Keratinocyte (primary cell): ENCODE measurements around the gene ROCK1. TPM values are rescaled to one million over a fixed set of nuclear protein-coding genes. Genes with fewer than 3 reads are reported as not detected.

Experiments used
- DNase-seq: peaks from one replicate; pipeline ENCODE4 v3.0.0-alpha.2; 2011; ENCODE audit warnings: low read depth, missing footprints, low spot score
- FAIRE-seq: peaks from 2 replicates; lab custom pipeline; 2011; peaks lifted over from hg19 to GRCh38; lab: Jason Lieb, UNC
- H2AFZ ChIP-seq: 2 replicates; pipeline ENCODE4 v1.6.0; 2012; ENCODE audit warnings: low read length, control low read depth, inconsistent platforms; ENCODE audit not compliant: control insufficient read depth
- H3K27ac ChIP-seq: 2 replicates; pipeline ENCODE4 v1.5.1; 2011; ENCODE audit warnings: low read length; ENCODE audit not compliant: control insufficient read depth, insufficient read depth
- H3K27me3 ChIP-seq: 3 replicates; pipeline ENCODE4 v1.6.0; 2011; ENCODE audit warnings: low read length; ENCODE audit not compliant: control insufficient read depth, insufficient read depth; ENCODE audit errors: extremely low read depth
- H3K36me3 ChIP-seq, 2 experiments: 2 replicates in 1 of 2; 3 replicates in 1 of 2; pipeline ENCODE4 v1.5.1; 2011; ENCODE audit warnings: low read length in 2 of 2, mild to moderate bottlenecking in 1 of 2; ENCODE audit not compliant: control insufficient read depth in 2 of 2, insufficient read depth in 2 of 2; ENCODE audit errors: extremely low read depth in 1 of 2
- H3K4me1 ChIP-seq: 3 replicates; pipeline ENCODE4 v1.5.1; 2011; ENCODE audit warnings: low read length; ENCODE audit not compliant: control insufficient read depth, insufficient read depth; ENCODE audit errors: extremely low read depth
- H3K4me2 ChIP-seq: 3 replicates; pipeline ENCODE4 v1.6.0; 2011; ENCODE audit warnings: low read depth, low read length; ENCODE audit not compliant: control insufficient read depth, insufficient read depth; ENCODE audit errors: extremely low read depth
- H3K4me3 ChIP-seq, 3 experiments: fragments of 200-600 bp in 1 of 3; sonication (generic) in 1 of 3; 2 replicates in 2 of 3; 3 replicates in 1 of 3; pipeline ENCODE4 v1.5.1; 2011 to 2016; ENCODE audit warnings: low read length in 3 of 3, mild to moderate bottlenecking in 3 of 3, control low read depth in 2 of 3, inconsistent platforms in 1 of 3, low read depth in 1 of 3, mixed read lengths in 1 of 3, mixed run types in 1 of 3, moderate library complexity in 1 of 3; ENCODE audit not compliant: control insufficient read depth in 2 of 3, insufficient read depth in 2 of 3; ENCODE audit errors: extremely low read depth in 1 of 3
- H3K79me2 ChIP-seq: 2 replicates; pipeline ENCODE4 v1.6.0; 2012; ENCODE audit warnings: low read length; ENCODE audit not compliant: control insufficient read depth, insufficient read depth
- H3K9ac ChIP-seq: 3 replicates; pipeline ENCODE4 v1.6.0; 2011; ENCODE audit warnings: low read length; ENCODE audit not compliant: control insufficient read depth, insufficient read depth; ENCODE audit errors: extremely low read depth
- H3K9me1 ChIP-seq: 3 replicates; pipeline ENCODE4 v1.6.0; 2011; ENCODE audit warnings: low read length; ENCODE audit not compliant: control insufficient read depth, insufficient read depth; ENCODE audit errors: extremely low read depth
- H3K9me3 ChIP-seq: 2 replicates; pipeline ENCODE4 v1.5.1; 2012; ENCODE audit warnings: low read depth, low read length; ENCODE audit not compliant: control insufficient read depth
- H4K20me1 ChIP-seq: 3 replicates; pipeline ENCODE4 v1.6.0; 2011; ENCODE audit warnings: low read length; ENCODE audit not compliant: control insufficient read depth, insufficient read depth; ENCODE audit errors: extremely low read depth
- CTCF ChIP-seq, 3 experiments: IDR thresholded peaks in 1 of 3; conservative IDR thresholded peaks in 1 of 3; optimal IDR thresholded peaks in 1 of 3; 2 replicates in 2 of 3; 3 replicates in 1 of 3; pipeline versions ENCODE3 to v1.5.1; 2011; ENCODE audit warnings: low read length in 3 of 3, mild to moderate bottlenecking in 3 of 3, moderate library complexity in 2 of 3, control low read depth in 1 of 3, inconsistent platforms in 1 of 3; ENCODE audit not compliant: insufficient read depth in 2 of 3; ENCODE audit errors: extremely low read depth in 1 of 3
- EZH2 ChIP-seq: IDR thresholded peaks from one replicate; pipeline ENCODE4 v1.6.1; 2012; ENCODE audit warnings: inconsistent platforms, mild to moderate bottlenecking, low read length, moderate library complexity
- dilution Hi-C: fragments of 300-500 bp; cut with MboI; formaldehyde crosslinking; loops from one replicate; pipeline ENCODE4 v1.7.0; 2020; ENCODE audit warnings: low sequenced_read_pairs; ENCODE audit not compliant: extremely low pct_ligation_motif_present
- polyA plus RNA-seq, 5 experiments: library from polyadenylated mRNA; depleted of rRNA in 3 of 5; stranded (reverse) in 3 of 5; stranded (forward) in 1 of 5; unstranded in 1 of 5; fragments of >200 nt; gene quantifications; 1 replicate in 1 of 5; 2 replicates in 3 of 5; 3 replicates in 1 of 5; pipeline versions ENCODE4 v1.2.1 to v1.2.3, GENCODE V29; 2011 to 2012; ENCODE audit warnings: missing spikeins in 2 of 5, low read depth in 1 of 5, low replicate concordance in 1 of 5

Gene ROCK1
- polyA plus RNA-seq, 1 donor (not counting 4 experiments of a cell fraction or from before 2014, with no cell fraction given) = 25.9 TPM

GRCh38 chr18:21105936-21106335, 5.7 kb downstream of the ROCK1 start:
- H3K4me2 ChIP-seq = no peak overlapping the region
- dilution Hi-C loops = no loop called here
- no peak overlapping the region for H3K4me3 ChIP-seq

GRCh38 chr18:21101172-21101571, 10.4 kb downstream of the ROCK1 start:
- peaks cover 14% of the 10 kb centered on the region for H4K20me1 ChIP-seq
- peaks cover 4% of the 10 kb centered on the region for H3K4me1 ChIP-seq
- DNase-seq (no peak), FAIRE-seq (no peak)
- no peaks in the 10 kb centered on the region for H3K27me3 ChIP-seq
- dilution Hi-C loops = no loop called here
- no peaks in the 10 kb centered on the region for H3K36me3 ChIP-seq
- H3K79me2 ChIP-seq = peaks cover 98% of the 10 kb centered on the region
- H3K9ac ChIP-seq = no peak overlapping the region
- H3K9me3 ChIP-seq = no peaks in the 10 kb centered on the region
- TF ChIP-seq EZH2 (no peak), CTCF (optimal IDR thresholded peaks at IDR 0.05 in 1 of 3, IDR thresholded peaks at IDR 0.05 in 1 of 3, conservative IDR thresholded peaks at IDR 0.05 in 1 of 3; ENCODE audit: extremely low read depth in 1 of 3, insufficient read depth in 2 of 3, low read length in 3 of 3) (no peak)
- H3K4me2 ChIP-seq = no peak overlapping the region
- H2AFZ ChIP-seq = no peak overlapping the region
- H3K27ac ChIP-seq = no peak overlapping the region
- H3K4me3 ChIP-seq = no peak overlapping the region
- no peaks in the 10 kb centered on the region for H3K9me1 ChIP-seq

More at GRCh38 chr18:21105936-21106335, 5.7 kb downstream of the ROCK1 start:
- Histone ChIP-seq H3K4me1 (peaks cover 8% of the 10 kb centered on the region), H3K9me1 (no peaks in the 10 kb centered on the region), H3K36me3 (no peaks in the 10 kb centered on the region), H3K27ac (no peak overlapping the region), H3K79me2 (peaks cover 98% of the 10 kb centered on the region), H3K9ac (no peak overlapping the region), H3K27me3 (no peaks in the 10 kb centered on the region), H3K9me3 (no peaks in the 10 kb centered on the region), H2AFZ (no peak overlapping the region), H4K20me1 (peaks cover 25% of the 10 kb centered on the region)
- no peak for DNase-seq
- no peak for FAIRE-seq
- no peak for TF ChIP-seq EZH2
- no peak for TF ChIP-seq CTCF (optimal IDR thresholded peaks at IDR 0.05 in 1 of 3, IDR thresholded peaks at IDR 0.05 in 1 of 3, conservative IDR thresholded peaks at IDR 0.05 in 1 of 3; ENCODE audit: extremely low read depth in 1 of 3, insufficient read depth in 2 of 3, low read length in 3 of 3)
